GM12878 (cell line): ENCODE results near the gene CABP7.

Experiments
- BRCA1 ChIP-seq: IDR thresholded peaks from 2 replicates; pipeline ENCODE4 v1.6.1; 2011; ENCODE audit warnings: low read depth, low read length, improper control_type of control experiment
- CEBPB ChIP-seq, 2 experiments: fragments of 150-350 bp in 1 of 2; IDR thresholded peaks; 2 replicates each; pipeline ENCODE4 v1.6.1; 2012 to 2014; ENCODE audit warnings: low read depth in 2 of 2, low read length in 2 of 2, borderline replicate concordance in 1 of 2, inconsistent platforms in 1 of 2
- CHD4 ChIP-seq: fragments of 200-600 bp; sonication (generic); IDR thresholded peaks from 2 replicates; pipeline ENCODE4 v1.6.1; 2016; ENCODE audit warnings: mild to moderate bottlenecking
- GABPA ChIP-seq: IDR thresholded peaks from 2 replicates; pipeline ENCODE4 v1.6.1; 2014; ENCODE audit warnings: antibody characterized with exemption, low read depth, mild to moderate bottlenecking, inconsistent platforms
- JUND ChIP-seq: IDR thresholded peaks from 2 replicates; pipeline ENCODE4 v1.6.1; 2012; ENCODE audit warnings: low read depth, mild to moderate bottlenecking, low read length, improper control_type of control experiment, moderate library complexity
- POU2F2 ChIP-seq: IDR thresholded peaks from 3 replicates; pipeline ENCODE4 v1.6.1; 2011; ENCODE audit warnings: low read depth, mild to moderate bottlenecking, low read length, borderline replicate concordance
- SIX5 ChIP-seq: IDR thresholded peaks from 2 replicates; pipeline ENCODE4 v1.6.1; 2011; ENCODE audit warnings: mild to moderate bottlenecking, low read depth, low read length, moderate library complexity; ENCODE audit not compliant: severe bottlenecking
- SMARCA5 ChIP-seq: fragments of 450-650 bp; IDR thresholded peaks from 2 replicates; pipeline ENCODE4 v1.6.1; 2017; ENCODE audit warnings: mild to moderate bottlenecking
- SPI1 ChIP-seq: IDR thresholded peaks from 2 replicates; pipeline ENCODE4 v1.6.1; 2011; ENCODE audit warnings: low read depth, mild to moderate bottlenecking, low read length, moderate library complexity, borderline replicate concordance; ENCODE audit not compliant: insufficient read depth
- SREBF1 ChIP-seq: IDR thresholded peaks from 2 replicates; pipeline ENCODE4 v1.6.1; 2012; ENCODE audit warnings: mild to moderate bottlenecking, low read length
- TAF1 ChIP-seq: IDR thresholded peaks from 2 replicates; pipeline ENCODE4 v1.6.1; 2011; ENCODE audit warnings: mild to moderate bottlenecking, low read depth, low read length, borderline replicate concordance
- ZNF24 ChIP-seq: fragments of 450-650 bp; IDR thresholded peaks from 2 replicates; pipeline ENCODE4 v1.6.1; 2017; ENCODE audit warnings: antibody characterized with exemption, mild to moderate bottlenecking
- TF ChIP-seq, protein P1 (sequence below), 3 experiments: IDR thresholded peaks in 2 of 3; conservative IDR thresholded peaks in 1 of 3; 2 replicates each; pipeline ENCODE4 v1.5.1; 2011; ENCODE audit warnings: low read depth in 3 of 3, low read length in 3 of 3, mild to moderate bottlenecking in 3 of 3, control low read depth in 2 of 3, moderate library complexity in 2 of 3, inconsistent platforms in 1 of 3, mixed read lengths in 1 of 3; ENCODE audit not compliant: control insufficient read depth in 2 of 3, insufficient read depth in 1 of 3; ENCODE audit errors: extremely low read depth in 1 of 3
- TF ChIP-seq, protein P2 (sequence below): IDR thresholded peaks from 2 replicates; pipeline ENCODE4 v1.6.1; 2012; ENCODE audit warnings: low read depth, low read length, improper control_type of control experiment

DNA sequence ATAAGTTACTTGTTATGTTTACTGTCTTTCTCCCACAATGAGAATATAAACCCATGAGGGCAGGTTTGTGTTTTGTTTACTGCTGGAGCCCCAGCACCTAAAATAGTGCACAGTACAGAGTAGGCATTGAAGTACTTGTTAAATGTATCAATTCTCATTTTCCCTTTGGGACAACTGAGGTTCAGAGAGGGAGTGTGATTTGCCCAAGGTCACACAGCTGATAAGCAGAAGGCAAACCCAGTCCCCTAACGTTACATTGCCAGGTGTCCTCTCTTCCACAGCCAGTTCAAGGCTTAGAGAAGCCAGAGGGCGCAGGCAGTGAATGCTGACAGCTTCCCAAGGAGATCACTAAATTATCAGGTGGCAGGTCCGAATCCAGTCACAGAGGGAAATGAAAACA lies 30.2 kb downstream of the CABP7 start:
- TF ChIP-seq GABPA: no peak
- TF ChIP-seq SMARCA5: no peak
- TF ChIP-seq, protein P1, sequence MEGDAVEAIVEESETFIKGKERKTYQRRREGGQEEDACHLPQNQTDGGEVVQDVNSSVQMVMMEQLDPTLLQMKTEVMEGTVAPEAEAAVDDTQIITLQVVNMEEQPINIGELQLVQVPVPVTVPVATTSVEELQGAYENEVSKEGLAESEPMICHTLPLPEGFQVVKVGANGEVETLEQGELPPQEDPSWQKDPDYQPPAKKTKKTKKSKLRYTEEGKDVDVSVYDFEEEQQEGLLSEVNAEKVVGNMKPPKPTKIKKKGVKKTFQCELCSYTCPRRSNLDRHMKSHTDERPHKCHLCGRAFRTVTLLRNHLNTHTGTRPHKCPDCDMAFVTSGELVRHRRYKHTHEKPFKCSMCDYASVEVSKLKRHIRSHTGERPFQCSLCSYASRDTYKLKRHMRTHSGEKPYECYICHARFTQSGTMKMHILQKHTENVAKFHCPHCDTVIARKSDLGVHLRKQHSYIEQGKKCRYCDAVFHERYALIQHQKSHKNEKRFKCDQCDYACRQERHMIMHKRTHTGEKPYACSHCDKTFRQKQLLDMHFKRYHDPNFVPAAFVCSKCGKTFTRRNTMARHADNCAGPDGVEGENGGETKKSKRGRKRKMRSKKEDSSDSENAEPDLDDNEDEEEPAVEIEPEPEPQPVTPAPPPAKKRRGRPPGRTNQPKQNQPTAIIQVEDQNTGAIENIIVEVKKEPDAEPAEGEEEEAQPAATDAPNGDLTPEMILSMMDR (IDR thresholded peaks at IDR 0.05 in 2 of 3, conservative IDR thresholded peaks at IDR 0.05 in 1 of 3; ENCODE audit: control insufficient read depth in 2 of 3, extremely low read depth in 1 of 3, insufficient read depth in 1 of 3, low read depth in 3 of 3, low read length in 3 of 3): no peak
- TF ChIP-seq, protein P2, sequence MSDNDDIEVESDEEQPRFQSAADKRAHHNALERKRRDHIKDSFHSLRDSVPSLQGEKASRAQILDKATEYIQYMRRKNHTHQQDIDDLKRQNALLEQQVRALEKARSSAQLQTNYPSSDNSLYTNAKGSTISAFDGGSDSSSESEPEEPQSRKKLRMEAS: no peak
- TF ChIP-seq SIX5: no peak
- no peak for TF ChIP-seq POU2F2
- TF ChIP-seq SREBF1: no peak
- TF ChIP-seq CHD4: no peak
- no peak for TF ChIP-seq TAF1
- TF ChIP-seq SPI1: no peak
- TF ChIP-seq JUND: no peak
- no peak for TF ChIP-seq CEBPB (IDR thresholded peaks at IDR 0.05; ENCODE audit: borderline replicate concordance in 1 of 2, low read depth in 2 of 2, low read length in 2 of 2)
- TF ChIP-seq BRCA1: no peak
- TF ChIP-seq ZNF24: no peak
